GM18498 (cell line): Measurements from ENCODE around the gene POU6F2.
"Not testable (repeated sequence)": the region's sequence is repeated elsewhere in the genome, so short reads cannot be mapped to it uniquely, and the experiment has no call there.

Experiments used
- ATAC-seq: cut with Tn5 transposase; IDR thresholded peaks from one replicate; pipeline ENCODE4 v1.9.1; 2021; ENCODE audit warnings: mild to moderate bottlenecking, moderate library complexity; ENCODE audit not compliant: unreplicated experiment

POU6F2 gene

DNA sequence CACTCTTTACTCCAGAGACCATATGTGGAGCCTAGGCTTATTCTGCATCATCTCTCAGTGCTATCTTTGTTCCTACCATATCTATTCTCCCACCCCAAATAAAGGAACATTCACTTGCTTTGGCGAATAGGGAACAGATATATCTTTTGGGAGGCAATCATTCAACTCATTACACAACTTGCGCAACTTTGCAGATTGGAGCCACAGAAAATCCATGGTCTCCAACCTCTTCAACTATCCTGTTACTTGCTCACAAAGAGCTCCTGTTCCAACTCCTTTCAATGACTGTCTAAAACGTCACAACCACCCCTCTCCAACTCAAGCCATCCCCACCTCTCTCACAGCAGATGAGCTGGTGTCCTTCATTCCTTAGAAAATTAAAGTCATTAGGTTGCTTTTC is 203.7 kb downstream of the POU6F2 start:
- no peak for ATAC-seq

DNA sequence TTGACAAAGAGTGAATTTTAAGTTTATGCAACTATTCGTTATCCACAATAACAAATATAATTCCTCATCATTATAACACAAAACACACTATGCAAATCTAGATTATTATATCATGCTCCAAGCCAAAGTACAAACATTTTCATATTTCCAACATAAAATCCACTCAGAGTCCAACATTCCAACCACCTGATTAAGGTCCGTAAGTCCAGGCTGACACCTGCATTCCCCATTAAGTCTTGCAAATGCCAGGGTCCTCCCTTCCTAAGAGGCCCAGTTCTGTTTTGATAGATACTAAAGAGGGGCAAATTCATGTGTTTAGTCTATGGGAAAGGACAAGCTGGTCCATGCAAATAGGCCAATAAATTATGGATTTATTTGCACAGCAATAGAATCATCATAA is 206.1 kb downstream of the POU6F2 start:
- ATAC-seq: no peak

DNA sequence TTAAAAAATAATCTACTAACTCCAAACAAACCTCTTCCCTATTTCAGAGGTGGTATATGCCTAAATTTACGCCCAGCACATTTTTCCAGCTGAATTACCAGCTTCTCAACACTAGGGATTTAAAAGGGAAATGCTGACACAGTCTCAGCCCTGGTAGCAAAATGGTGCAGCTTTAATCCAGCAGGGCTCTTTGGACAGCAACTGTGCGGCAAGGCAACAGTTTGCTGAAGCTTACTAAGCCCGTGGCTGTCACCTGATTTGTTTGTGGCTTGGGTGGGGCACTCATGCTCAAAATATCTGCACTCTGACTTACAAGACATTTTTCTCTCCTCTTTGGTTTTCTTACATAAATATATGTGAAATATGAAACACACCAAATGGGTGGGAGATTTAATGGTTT is 206.7 kb downstream of the POU6F2 start:
- no peak for ATAC-seq

DNA sequence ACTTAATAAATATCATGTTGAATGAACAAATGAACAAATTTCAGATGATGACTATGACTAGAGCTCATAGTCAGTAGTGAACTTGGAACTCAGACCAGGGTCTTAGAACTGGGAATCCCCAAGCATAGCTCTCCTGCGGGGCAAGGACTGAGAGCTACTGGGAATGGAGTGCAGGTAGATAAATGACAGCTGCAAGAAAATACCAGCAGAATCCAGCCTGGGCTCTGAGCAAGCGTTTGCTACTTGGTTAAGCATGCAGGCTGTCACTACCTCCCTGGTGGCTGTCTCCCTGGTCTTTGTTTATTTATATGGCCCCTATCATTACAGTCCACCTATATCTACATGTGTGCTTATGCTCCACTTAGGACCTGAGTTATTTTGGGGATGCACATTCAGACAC is 208.4 kb downstream of the POU6F2 start:
- ATAC-seq: no peak

DNA sequence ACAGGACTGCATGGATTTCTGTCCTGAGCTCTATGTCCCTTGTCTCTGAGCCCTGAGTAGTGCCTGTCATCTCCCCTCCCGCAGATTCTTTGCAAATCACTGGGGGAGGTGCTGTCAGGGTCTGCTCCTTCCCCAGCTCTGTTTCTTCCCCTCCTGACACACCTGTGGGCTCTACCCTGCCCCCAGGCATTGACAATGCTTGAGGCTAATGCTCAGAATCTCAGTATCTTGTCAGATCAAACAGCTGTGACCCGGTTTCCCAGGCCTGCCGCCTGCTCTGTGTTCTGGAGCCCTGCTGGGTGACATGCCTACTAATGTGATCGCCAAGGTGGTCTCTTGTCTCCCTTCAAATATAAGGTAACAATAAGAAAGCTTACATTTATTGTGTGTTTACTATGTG is 209.0 kb downstream of the POU6F2 start:
- ATAC-seq: no peak

DNA sequence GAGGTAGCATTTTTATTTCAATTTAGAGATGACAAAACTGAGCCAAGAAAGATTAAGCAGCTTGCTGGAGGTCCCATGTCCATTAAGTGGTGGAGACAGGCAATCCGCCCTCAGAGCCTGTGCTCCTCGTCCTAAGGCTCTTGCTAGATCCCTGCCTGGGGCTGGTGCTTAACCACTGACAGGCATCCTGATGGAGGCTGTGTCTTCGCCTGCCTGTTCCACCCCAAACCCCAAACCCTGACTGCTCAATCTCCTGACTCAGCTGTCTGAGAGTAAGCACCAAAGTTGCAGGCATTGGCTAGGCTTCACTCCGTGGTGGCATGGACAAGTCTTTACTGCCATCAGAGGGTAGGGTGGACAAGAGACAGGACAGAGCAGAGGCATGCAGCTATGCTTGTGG is 209.4 kb downstream of the POU6F2 start:
- ATAC-seq: no peak

DNA sequence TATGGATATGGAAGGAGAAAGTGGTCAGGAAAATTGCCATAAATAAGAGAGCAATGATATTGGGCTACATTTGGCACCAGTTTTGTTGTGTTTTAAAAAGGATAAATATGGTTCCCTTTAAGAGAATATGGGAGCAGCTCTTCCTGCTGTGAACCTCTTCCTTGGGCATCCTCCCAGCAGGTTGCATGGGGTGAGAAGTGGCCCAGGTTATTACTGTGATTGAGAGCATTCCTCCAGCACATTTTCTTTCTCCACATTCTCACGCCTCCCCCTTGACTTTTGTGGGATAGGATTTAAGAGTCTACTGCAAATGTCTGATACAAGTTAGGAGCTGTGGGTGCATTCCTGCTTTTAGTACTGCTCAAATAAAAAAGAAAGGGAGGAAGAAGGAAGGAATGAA is 214.8 kb downstream of the POU6F2 start:
- ATAC-seq: no peak

DNA sequence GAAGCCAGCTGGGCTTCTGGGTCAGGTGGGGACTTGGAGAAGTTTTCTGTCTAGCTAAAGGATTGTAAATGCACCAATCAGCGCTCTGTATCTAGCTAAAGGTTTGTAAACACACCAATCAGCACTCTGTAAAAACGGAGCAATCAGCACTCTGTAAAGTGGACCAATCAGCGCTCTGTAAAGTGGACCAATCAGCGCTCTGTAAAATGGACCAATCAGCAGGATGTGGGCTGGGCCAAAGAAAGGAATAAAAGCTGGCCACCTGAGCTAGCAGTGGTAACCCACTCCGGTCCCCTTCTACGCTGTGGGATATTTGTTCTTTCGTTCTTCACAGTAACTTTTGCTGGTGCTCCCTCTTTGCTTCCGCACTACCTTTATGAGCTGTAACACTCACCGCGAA is 216.7 kb downstream of the POU6F2 start:
- not testable (repeated sequence) for ATAC-seq

DNA sequence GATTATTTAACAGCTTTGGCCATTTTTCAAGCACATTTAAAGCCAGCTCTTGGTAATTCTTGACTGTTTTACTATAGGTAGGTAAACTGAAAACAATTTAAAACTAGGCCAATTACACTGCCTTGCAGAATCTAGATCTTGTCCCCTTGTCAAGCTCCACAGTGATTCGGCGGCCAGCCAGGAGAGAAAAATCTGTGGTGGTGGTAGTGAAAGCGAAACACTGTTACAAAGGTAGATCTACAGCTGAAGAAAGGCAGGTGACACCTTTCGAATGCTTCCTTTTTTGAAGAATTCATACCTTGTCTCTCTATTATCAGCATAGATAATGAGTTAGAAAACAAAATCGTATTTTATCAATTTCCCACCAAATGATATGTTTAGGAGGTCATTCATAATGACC is 218.3 kb downstream of the POU6F2 start:
- no peak for ATAC-seq

DNA sequence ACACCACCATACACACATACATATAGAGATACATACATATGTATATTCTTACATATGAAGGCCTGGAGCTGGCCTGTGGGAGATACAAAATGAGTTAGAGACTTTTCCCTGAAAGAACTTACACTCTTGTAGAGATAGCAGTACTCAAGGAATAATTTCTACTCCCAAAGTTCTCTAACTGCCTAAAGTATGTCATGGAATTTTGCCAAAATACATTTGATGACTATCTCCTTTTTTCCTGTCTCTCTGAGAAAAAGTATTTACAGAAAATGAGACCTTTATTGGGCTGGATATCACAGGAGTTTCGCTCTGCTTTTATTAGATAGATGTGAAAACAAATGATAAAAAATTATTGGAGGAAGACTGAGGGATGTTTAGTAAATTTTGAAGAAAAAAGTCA is 220.1 kb downstream of the POU6F2 start:
- no peak for ATAC-seq

DNA sequence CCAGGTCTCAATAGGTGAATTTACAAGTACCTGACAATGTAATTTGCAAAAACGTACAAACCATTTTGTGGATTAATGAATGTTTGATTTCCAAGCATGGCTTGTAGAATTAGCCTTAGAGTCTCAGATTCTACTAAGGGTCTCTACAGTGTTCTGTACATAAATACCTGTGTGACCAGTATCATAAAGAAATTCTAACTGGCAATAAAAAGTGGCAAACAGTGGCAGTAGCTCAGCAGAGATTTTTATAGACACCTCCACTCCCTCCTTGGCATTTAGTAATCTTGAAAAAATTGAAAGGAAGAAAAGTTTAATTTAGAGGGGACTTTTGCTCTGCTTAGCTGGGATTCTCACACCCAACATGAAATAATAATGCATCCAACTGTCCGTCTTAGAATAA is 220.8 kb downstream of the POU6F2 start:
- no peak for ATAC-seq

DNA sequence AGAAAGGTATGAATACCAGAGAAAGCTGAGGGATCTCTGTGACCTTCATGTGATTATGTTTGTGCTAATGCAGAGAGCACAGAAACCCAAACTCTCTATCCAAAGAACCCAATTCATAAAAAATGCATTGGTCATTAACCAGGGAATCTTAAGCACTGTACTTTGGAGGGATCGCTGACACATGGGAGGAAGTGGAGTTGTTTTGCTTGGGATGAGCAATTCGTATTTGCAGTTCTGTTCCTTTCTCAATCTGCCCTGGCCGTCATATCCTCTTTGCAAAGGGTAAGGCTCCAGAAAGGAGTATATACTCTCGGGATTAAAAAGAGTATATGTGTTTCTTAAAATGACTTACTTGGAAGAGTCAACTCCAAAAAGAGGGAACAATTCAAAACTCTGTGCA is 221.3 kb downstream of the POU6F2 start:
- ATAC-seq: no peak

DNA sequence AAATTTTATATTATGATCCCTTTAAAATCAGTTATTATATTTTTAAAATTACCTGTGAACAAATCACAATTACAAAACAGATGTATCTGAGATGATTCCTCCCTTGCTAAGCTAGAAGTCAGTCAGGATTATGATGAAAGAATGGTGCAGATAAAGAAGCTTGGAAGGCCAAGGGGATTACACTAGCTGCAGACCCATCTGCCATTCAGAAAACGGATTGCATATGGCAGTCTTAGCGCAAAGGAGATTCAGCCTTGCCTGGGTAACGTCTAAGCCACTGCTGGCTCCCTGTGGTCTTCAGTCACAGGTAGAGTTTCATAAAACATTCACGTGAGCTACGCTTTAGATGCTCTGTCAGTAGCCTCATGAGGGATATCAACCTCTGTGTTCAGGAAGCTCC is 222.2 kb downstream of the POU6F2 start:
- no peak for ATAC-seq

DNA sequence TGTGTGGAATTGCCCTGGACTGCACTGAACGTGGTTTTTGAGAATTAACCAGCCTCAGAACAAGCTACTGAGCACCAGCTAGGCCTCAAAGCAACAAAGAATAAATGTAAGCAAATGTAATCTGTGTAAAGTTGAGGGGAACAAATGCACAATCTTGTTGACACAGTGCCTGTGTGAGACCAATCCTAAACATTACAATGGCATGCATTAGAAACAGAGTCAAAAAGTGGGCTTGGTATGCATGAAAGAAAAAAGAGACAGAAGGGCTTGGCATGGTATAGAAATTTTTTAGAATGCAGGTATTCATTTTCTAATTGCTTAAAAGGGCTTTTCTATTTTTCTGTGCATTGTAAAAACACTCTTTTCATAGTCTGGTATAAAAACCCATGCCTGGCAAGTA is 224.3 kb downstream of the POU6F2 start:
- ATAC-seq: no peak

DNA sequence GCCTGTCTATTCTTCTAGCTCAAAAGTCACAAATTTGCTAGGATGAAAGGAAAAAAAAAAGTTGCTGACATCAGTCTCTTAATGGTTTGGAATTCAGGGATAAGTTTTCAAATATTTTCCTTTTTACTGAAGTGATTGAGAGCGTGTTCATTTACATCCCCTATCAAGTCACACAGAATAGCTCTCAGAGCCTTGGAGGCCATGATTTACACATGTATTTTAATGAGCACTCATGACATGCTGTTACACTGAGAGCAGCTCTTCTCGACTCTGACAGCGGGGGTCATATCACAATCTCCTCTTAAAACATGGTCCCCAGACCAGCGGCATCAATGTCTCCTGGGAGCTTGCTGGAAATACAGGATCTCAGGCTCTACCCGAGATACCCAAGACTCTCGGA is 232.7 kb downstream of the POU6F2 start:
- ATAC-seq: no peak

DNA sequence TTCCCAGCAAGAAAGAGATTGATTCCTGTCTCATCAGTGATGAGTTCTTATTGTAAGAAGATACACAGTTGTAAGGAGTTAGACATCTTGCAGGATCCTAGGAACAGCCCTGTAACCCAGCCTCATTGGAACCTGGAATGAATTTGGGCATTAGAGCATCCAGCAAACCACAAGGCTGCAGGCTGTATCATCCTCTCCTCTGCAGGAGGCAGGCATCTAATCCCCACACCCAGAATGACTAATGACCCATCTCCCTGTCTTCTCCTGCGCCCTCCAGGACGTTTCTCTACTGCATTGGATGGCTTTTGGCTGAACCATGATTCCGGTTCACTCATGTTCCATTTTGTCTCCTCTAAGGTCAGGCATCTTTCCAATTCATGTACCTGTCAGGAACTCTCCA is 233.9 kb downstream of the POU6F2 start:
- no peak for ATAC-seq

DNA sequence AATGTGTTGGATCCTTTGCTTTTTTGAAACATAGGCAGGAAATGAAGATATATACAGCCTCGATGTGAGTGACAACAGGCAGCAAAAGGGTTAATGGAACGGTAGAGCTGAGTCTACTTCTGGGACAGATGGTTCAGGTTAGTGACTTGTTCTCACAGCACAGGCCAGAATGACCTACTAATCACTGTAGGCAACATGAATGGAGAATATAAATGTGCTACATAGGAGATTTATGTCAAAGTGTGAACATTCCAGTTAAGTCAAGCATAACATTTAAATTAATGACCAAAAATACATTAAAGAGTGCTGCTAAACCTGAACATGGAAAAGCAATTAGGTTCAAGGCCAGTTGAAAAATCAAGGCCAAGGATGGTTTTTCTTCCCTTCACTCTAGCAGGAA is 235.2 kb downstream of the POU6F2 start:
- no peak for ATAC-seq

DNA sequence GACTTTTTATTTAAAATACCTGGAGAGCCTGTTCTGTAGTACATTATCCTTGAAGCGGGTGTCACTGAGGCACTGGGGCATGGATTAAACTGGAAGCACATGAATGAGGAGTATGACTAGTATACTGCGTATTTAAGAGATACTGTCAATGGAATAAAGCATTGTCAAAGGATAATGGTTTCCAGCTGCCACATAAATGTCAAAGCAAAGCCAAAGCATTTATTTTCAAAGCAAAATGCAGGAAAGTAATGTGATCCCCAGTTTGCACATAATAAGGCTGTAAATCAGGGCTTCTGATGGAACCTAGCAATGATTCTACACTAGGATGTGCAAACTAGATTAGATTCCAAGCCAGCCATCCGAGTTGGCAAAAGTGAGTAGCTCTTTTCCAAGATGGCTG is 240.1 kb downstream of the POU6F2 start:
- ATAC-seq: no peak

DNA sequence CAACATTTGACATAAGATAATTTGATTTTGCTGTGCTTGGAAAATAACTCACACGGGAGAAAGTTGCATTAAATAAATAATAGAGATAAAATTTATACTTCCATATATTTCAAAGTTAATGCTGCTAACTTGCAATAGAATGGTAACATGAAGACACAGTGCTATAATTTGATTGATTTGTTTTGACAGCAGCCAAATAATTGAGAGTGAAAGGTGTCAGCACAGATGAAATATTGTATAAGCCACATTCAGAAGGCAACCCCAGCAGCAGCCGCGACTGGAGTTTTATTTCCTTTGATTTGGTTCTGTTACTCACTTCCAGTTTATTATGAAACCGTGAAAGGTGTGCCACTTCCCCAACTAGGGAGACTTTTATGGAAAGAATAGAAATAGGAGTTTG is 242.2 kb downstream of the POU6F2 start:
- ATAC-seq: no peak

DNA sequence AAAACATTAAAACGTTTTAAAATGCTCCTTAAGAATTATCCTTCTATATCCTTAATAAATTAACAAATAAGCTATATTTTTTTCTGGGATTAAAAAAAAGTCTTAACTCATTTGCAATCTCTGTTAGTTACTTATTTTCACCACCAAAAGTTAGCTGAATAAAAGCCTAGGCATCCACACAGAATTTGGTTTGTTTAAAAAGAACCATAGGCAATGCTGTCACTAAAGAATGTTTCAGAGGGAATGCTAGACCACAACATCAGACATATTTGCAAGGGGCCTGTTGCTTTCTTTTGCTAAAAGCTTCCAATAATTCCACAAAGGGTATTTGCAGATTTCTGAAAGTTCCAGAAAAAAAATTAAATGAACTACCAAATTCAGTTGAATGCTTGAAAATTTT is 244.2 kb downstream of the POU6F2 start:
- no peak for ATAC-seq

DNA sequence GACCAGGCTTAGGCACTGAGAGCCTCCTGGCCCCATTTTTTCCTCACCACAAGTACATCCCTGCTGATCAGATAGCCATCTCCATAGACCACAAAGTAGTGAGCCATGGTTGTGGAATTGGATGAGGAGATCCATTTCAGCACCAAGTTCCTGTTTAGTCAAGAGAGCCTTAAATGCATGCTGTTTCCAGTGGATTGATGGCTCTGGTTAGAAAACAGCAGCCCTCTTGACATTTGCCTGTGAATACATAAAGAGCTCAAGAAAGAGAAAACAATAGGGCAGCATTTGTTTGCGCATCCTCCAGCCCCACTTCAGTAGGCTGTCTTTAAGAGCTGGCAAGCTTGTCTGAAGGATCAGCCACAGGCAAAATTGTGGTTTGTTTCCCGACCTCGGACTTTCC is 251.2 kb downstream of the POU6F2 start:
- ATAC-seq: no peak

DNA sequence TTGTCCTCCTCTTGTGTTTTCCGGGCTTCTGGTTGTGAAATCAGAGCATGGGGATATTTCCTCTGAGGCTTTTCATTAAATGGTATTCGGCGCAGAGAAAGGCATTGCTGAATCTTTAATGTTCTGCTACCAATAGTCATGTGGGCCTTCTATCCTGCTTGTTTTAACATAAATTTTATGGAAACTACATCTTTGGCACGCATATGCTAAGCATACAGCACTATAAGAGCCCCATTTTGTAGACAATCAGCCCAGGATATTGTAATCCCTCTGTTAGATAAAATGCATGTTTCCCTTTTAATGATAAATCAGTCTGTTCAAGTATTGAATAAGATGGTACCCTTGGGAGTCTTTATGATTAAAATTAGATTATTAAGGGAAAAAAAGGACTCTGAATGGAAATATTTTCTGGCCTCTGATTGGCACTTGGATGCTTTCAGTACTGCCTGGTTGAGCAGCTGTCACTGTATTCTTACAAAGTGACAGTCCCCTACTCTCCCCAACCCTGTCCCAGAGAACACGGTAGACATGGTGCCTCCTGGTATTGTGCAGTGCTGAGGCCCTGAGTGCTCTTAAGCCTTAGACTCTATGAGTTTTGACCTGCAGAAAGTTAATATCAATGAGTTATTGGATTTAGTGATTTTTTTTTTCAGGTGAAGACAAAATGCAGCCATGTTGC is 256.3 kb downstream of the POU6F2 start:
- ATAC-seq: no peak

DNA sequence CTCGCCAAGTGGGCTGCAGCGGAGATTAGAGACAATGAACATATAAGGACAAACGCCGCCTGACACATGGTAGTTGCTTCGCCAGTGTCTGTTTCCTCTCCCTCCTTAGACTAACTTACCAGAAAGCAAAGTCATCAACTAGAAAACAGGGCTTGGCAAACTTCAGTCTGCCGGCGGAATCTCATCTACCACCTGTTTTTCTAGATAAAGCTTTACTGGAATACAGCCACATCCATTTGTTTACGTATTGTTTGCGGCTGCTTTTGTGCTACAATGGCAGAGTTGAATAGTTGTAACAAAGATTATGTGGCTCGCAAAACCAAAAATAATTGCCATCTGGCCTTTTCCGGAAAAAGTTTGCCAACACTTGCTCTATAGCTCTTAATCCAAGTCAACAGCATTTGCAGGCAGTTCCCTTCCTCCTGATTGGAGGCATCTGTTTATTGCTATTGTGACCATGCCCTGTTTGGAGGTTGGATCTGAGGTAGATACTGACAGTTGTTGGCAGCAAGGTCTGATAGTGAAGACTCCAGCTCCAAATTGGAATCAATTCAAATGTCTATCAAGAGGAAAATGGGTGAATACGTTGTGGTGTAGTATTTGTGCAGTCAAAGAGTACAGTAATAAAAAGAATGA is 260.6 kb downstream of the POU6F2 start:
- no peak for ATAC-seq
